HCT116 (cell line): Measurements from ENCODE around the gene HOXD10. TPM values are rescaled to one million over a fixed set of nuclear protein-coding genes. Genes with fewer than 3 reads are reported as not detected.

ENCODE experiments used
- ATAC-seq: fragments of 200-7000 bp; cut with Tn5 transposase; 2 replicates; pipeline ENCODE4 v1.9.1; 2020; ENCODE audit warnings: mild to moderate bottlenecking, moderate library complexity
- BruUV-seq: library from RNA; stranded (reverse); fragments of 400-500 nt; replicated peaks from 2 replicates; lab custom pipeline; 2021; lab: Mats Ljungman, UMichigan
- CTCF ChIA-PET: fragments of 300-600 bp; sonication (Branson Sonifier 250); formaldehyde crosslinking; loops from one replicate; lab custom pipeline; 2021; ENCODE audit warnings: antibody characterized with exemption; lab: Charles Lee
- POLR2A ChIA-PET: fragments of 300-600, 350-600 bp; sonication (Branson Sonifier 250); formaldehyde crosslinking; loops from one replicate; lab custom pipeline; 2021; ENCODE audit warnings: antibody characterized with exemption; lab: Charles Lee
- RAD21 ChIA-PET, 2 experiments: fragments of 300-600 bp; sonication (Branson Sonifier 250); formaldehyde crosslinking; loops; one replicate each; lab custom pipeline; 2023; ENCODE audit warnings: low total read pairs in 2 of 2; ENCODE audit not compliant: uncharacterized antibody in 2 of 2, unreplicated experiment in 2 of 2, low non-redundant PET in 1 of 2; lab: Charles Lee
- DNase-seq: peaks from one replicate; pipeline ENCODE4 v3.0.0-alpha.2; 2010; ENCODE audit warnings: low read depth, low spot score
- H2AFZ ChIP-seq: fragments of 200-600 bp; shearing (Covaris generic), sonication (generic); 2 replicates; pipeline ENCODE4 v1.6.1; 2017; ENCODE audit warnings: low read depth, mixed run types, mixed read lengths, antibody characterized with exemption, low read length; ENCODE audit not compliant: poor library complexity, severe bottlenecking
- H3K27ac ChIP-seq: 2 replicates; pipeline ENCODE4 v1.5.1; 2012; ENCODE audit warnings: low read depth, low read length
- H3K27me3 ChIP-seq: fragments of 200-600 bp; sonication (generic); 2 replicates; pipeline ENCODE4 v1.6.1; 2016; ENCODE audit warnings: mixed run types, low read length, mixed read lengths; ENCODE audit not compliant: insufficient read depth
- H3K36me3 ChIP-seq, 2 experiments: fragments of 200-500 bp in 1 of 2; fragments of 200-600 bp in 1 of 2; sonication (Bioruptor generic) in 1 of 2; sonication (generic) in 1 of 2; 2 replicates each; pipeline versions ENCODE4 v1.5.1 to v1.6.1; 2014 to 2016; ENCODE audit warnings: low read length in 2 of 2, inconsistent platforms in 1 of 2, mixed read lengths in 1 of 2, mixed run types in 1 of 2; ENCODE audit not compliant: insufficient read depth in 2 of 2, control insufficient read depth in 1 of 2
- H3K4me1 ChIP-seq, 2 experiments: fragments of 200-600 bp in 1 of 2; sonication (generic) in 1 of 2; 2 replicates each; pipeline versions ENCODE4 v1.5.1 to v1.6.1; 2012 to 2017; ENCODE audit warnings: low read length in 2 of 2, inconsistent platforms in 1 of 2, mild to moderate bottlenecking in 1 of 2, mixed read lengths in 1 of 2, mixed run types in 1 of 2, moderate library complexity in 1 of 2; ENCODE audit not compliant: insufficient read depth in 2 of 2, control insufficient read depth in 1 of 2
- H3K4me2 ChIP-seq: fragments of 200-600 bp; sonication (generic); 2 replicates; pipeline ENCODE4 v1.6.1; 2017; ENCODE audit warnings: mixed run types, low read length, mixed read lengths
- H3K4me3 ChIP-seq, 2 experiments: fragments of 200-600 bp in 1 of 2; sonication (generic) in 1 of 2; replicated peaks in 1 of 2; 2 replicates each; pipeline ENCODE4 v1.5.1; 2011 to 2016; ENCODE audit warnings: low read length in 2 of 2, control low read depth in 1 of 2, low read depth in 1 of 2, mild to moderate bottlenecking in 1 of 2, mixed read lengths in 1 of 2, mixed run types in 1 of 2
- H3K79me2 ChIP-seq: fragments of 200-600 bp; sonication (generic); 2 replicates; pipeline ENCODE4 v1.6.1; 2017; ENCODE audit warnings: mild to moderate bottlenecking, mixed run types, low read length, moderate library complexity, mixed read lengths; ENCODE audit not compliant: insufficient read depth
- H3K9ac ChIP-seq: fragments of 200-600 bp; sonication (generic); 2 replicates; pipeline ENCODE4 v1.6.1; 2016; ENCODE audit warnings: low read length, mixed read lengths
- H3K9me2 ChIP-seq: fragments of 200-600 bp; sonication (generic), shearing (Covaris generic); 2 replicates; pipeline ENCODE4 v1.6.1; 2017; ENCODE audit warnings: mixed run types, mild to moderate bottlenecking, moderate library complexity; ENCODE audit not compliant: insufficient read depth
- H3K9me3 ChIP-seq, 2 experiments: fragments of 200-500 bp in 1 of 2; fragments of 200-600 bp in 1 of 2; sonication (Bioruptor generic) in 1 of 2; sonication (generic) in 1 of 2; 2 replicates each; pipeline ENCODE4 v1.6.1; 2014 to 2017; ENCODE audit warnings: low read length in 2 of 2, mixed read lengths in 2 of 2, inconsistent platforms in 1 of 2, low read depth in 1 of 2, mild to moderate bottlenecking in 1 of 2, mixed run types in 1 of 2, moderate library complexity in 1 of 2; ENCODE audit not compliant: control insufficient read depth in 1 of 2, insufficient read depth in 1 of 2
- H4K20me1 ChIP-seq: fragments of 200-600 bp; sonication (generic), shearing (Covaris generic); 2 replicates; pipeline ENCODE4 v1.6.1; 2017; ENCODE audit warnings: mixed run types, mild to moderate bottlenecking, moderate library complexity; ENCODE audit not compliant: insufficient read depth
- ATF3 ChIP-seq: IDR thresholded peaks from 2 replicates; pipeline ENCODE4 v1.6.1; 2012
- CBX3 ChIP-seq: IDR thresholded peaks from 2 replicates; pipeline ENCODE4 v1.6.1; 2012; ENCODE audit warnings: low read depth
- EGR1 ChIP-seq: IDR thresholded peaks from 2 replicates; pipeline ENCODE4 v1.6.1; 2012; ENCODE audit warnings: low read depth
- ELF1 ChIP-seq: IDR thresholded peaks from 2 replicates; pipeline ENCODE4 v1.6.1; 2012; ENCODE audit warnings: low read depth, borderline replicate concordance
- EZH2 ChIP-seq: fragments of 200-600 bp; sonication (generic); IDR thresholded peaks from 2 replicates; pipeline ENCODE4 v1.6.1; 2017; ENCODE audit warnings: antibody characterized with exemption, mixed run types
- EZH2phosphoT487 ChIP-seq: fragments of 200-600 bp; IDR thresholded peaks from 2 replicates; pipeline ENCODE4 v1.6.1; 2018; ENCODE audit warnings: antibody characterized with exemption, borderline replicate concordance
- FOSL1 ChIP-seq: IDR thresholded peaks from 2 replicates; pipeline ENCODE4 v1.6.1; 2012; ENCODE audit warnings: low read depth
- JUND ChIP-seq: IDR thresholded peaks from 2 replicates; pipeline ENCODE4 v1.6.1; 2012
- MAX ChIP-seq: IDR thresholded peaks from 2 replicates; pipeline ENCODE4 v1.6.1; 2012
- POLR2A ChIP-seq: IDR thresholded peaks from 2 replicates; pipeline ENCODE4 v1.7.0; 2011; ENCODE audit warnings: borderline replicate concordance; ENCODE audit not compliant: insufficient read depth, insufficient read length; ENCODE audit errors: extremely low read depth
- POLR2AphosphoS5 ChIP-seq: IDR thresholded peaks from 2 replicates; pipeline ENCODE4 v1.6.1; 2011; ENCODE audit warnings: mild to moderate bottlenecking, low read depth, low read length, moderate library complexity
- RAD21 ChIP-seq: IDR thresholded peaks from 2 replicates; pipeline ENCODE4 v1.6.1; 2012; ENCODE audit warnings: low read depth, mild to moderate bottlenecking
- REST ChIP-seq: IDR thresholded peaks from 2 replicates; pipeline ENCODE4 v1.6.1; 2012; ENCODE audit warnings: low read depth
- SIN3A ChIP-seq: IDR thresholded peaks from 2 replicates; pipeline ENCODE4 v1.6.1; 2012; ENCODE audit warnings: low read depth
- SP1 ChIP-seq: IDR thresholded peaks from 2 replicates; pipeline ENCODE4 v1.6.1; 2012; ENCODE audit warnings: low read depth
- SRF ChIP-seq: IDR thresholded peaks from 2 replicates; pipeline ENCODE4 v1.6.1; 2012; ENCODE audit warnings: low read depth
- TCF7L2 ChIP-seq: IDR thresholded peaks from 2 replicates; pipeline ENCODE4 v1.7.0; 2011; ENCODE audit warnings: borderline replicate concordance, inconsistent platforms; ENCODE audit not compliant: insufficient read depth, insufficient read length; ENCODE audit errors: extremely low read depth
- ZNF274 ChIP-seq: fragments of 200-500 bp; sonication (Bioruptor generic); IDR thresholded peaks from 2 replicates; pipeline ENCODE4 v1.6.1; 2014; ENCODE audit warnings: mild to moderate bottlenecking, low read depth, low read length, inconsistent platforms
- intact Hi-C: fragments of 100-400 bp; cut with micrococcal nuclease; formaldehyde crosslinking; loops from 2 replicates; pipeline ENCODE4 v1.10.0; 2022
- total RNA-seq: library from RNA; stranded (reverse); gene quantifications from one replicate; pipeline ENCODE4 v1.2.1, GENCODE V29; 2021; ENCODE audit not compliant: unreplicated experiment

Gene HOXD10
- total RNA-seq, 1 experiment from 2014 or later = not detected

- ChIA-PET POLR2A (no interaction called here), RAD21 (no interaction called here), CTCF (no interaction called here)
- TF ChIP-seq CBX3 = no peak
- no peak for TF ChIP-seq TCF7L2
- TF ChIP-seq ZNF274 = no peak
- no peak for TF ChIP-seq POLR2AphosphoS5
- no peak for TF ChIP-seq MAX
- no peak for TF ChIP-seq SRF
- no peak for TF ChIP-seq ATF3
- no peak for TF ChIP-seq SP1
- no peak for TF ChIP-seq REST
- TF ChIP-seq SIN3A = no peak
- TF ChIP-seq ELF1 = no peak
- TF ChIP-seq FOSL1 = no peak
- no peak for TF ChIP-seq JUND
- TF ChIP-seq EZH2phosphoT487 = no peak
- no peak for TF ChIP-seq RAD21
- TF ChIP-seq EZH2 = no peak
- no peak for TF ChIP-seq POLR2A
- TF ChIP-seq EGR1 = no peak
- Histone ChIP-seq H3K36me3 (no peaks in the 10 kb centered on the region), H3K79me2 (no peaks in the 10 kb centered on the region), H3K27me3 (no peaks in the 10 kb centered on the region), H3K4me3 (no peak overlapping the region), H4K20me1 (no peaks in the 10 kb centered on the region), H3K9ac (no peak overlapping the region), H3K27ac (no peak overlapping the region), H3K4me2 (no peak overlapping the region), H3K4me1 (no peaks in the 10 kb centered on the region), H3K9me2 (no peaks in the 10 kb centered on the region), H2AFZ (no peak overlapping the region), H3K9me3 (no peaks in the 10 kb centered on the region; a peak in 1 of 4 replicates)
- ATAC-seq = no peak
- DNase-seq = no peak
- no TSS peak for BruUV-seq
- intact Hi-C loops = no loop called here
Observed at GRCh38 chr2:176076796-176077195, 39.8 kb upstream of the HOXD10 start.
